Activated T-helper 9 cell treated with anti-CD3 and anti-CD28 coated beads, Interleukin-2, amount 50 U/mL, for 16 hours (primary cell): ENCODE results near the gene AFAP1L1.

Source experiments
- DNase-seq: peaks from one replicate; pipeline ENCODE4 v3.0.0-alpha.2; 2020; ENCODE audit warnings: low read depth

Gene AFAP1L1

GRCh38 chr5:149285153-149285552, 13.5 kb downstream of the AFAP1L1 start:
- DNase-seq, result no peak

GRCh38 chr5:149288436-149288835, 16.8 kb downstream of the AFAP1L1 start:
- DNase-seq, result no peak

GRCh38 chr5:149289301-149289700, 17.6 kb downstream of the AFAP1L1 start:
- no peak for DNase-seq

DNA sequence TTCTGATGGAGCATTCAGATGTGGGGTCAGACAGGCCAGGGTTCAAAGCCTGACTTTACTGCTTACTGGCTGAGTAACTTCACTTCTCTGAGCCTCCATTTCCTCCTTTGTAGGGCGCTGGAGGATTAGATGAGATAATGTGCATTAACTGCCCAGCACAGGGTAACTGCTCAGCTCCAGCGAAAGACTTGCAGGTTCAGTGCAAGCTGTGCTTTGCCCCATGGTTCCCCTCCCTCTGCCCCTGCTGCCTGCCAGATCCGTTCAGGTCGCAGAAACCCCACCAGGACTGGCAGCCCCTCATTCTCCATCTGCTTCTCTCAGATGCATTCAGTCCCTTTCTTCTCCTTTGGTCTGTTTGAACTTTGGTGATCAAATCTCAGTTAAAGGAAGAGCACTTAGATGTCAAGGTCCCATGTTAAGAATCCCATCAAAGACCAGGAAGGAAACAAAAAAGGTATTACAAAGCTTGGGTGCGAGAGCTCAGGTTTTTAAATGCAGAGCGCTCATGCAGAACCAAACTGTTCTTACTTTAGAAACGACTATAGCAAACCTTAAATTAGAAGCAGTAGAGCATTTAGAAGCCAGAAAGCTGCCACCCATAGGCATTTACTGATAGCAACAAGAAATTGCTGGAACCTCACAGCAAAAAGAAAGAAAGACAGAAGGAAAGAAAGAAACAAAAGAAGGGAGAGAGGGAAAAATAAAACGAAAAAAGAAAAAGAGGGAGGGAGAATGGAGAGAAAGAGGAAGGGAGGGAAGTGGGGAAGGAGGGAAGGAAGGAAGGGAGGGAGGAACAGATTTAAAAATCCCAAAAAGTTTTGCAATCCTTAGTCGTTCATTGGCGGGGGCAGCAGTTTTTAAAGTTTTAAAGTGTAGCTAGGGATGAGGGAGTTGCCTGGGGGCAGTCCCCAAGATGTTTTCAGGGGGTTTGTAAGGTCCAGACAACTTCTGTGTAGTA, 23.5 kb downstream of the AFAP1L1 start:
- no peak for DNase-seq

DNA sequence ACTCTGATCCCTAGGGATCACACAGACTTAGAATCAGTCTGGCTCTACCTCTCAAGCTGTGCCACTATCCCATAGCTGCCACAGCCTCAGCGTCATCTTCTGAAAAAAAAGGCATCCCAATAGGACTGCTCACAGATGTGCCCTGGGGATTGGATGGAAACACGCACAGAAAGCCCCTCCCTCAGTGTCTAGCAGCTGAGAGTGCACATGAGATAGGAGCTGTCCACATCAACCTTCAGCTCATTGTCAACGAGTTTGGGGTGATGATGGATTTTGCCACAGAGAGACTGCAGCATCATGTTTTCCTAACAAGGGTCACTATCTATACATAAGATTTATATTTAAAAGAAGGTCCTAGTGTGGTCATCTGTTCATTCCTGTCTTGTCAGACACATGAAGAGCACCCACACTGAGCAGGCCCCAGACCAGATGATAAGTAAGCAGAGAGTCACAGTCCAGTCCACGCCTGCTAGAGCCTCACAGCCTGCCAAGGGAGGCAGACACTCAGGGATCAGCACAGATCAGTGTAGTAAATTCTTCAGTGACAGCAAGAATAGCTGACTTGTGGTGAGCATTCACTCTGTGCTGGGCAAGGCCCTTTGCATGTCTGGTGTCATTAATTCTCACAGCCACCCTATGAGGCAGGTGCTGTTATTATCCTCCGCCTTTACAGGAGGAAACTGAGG, 25.8 kb downstream of the AFAP1L1 start:
- DNase-seq, result no peak

GRCh38 chr5:149298163-149298562, 26.5 kb downstream of the AFAP1L1 start:
- DNase-seq, result no peak

DNA sequence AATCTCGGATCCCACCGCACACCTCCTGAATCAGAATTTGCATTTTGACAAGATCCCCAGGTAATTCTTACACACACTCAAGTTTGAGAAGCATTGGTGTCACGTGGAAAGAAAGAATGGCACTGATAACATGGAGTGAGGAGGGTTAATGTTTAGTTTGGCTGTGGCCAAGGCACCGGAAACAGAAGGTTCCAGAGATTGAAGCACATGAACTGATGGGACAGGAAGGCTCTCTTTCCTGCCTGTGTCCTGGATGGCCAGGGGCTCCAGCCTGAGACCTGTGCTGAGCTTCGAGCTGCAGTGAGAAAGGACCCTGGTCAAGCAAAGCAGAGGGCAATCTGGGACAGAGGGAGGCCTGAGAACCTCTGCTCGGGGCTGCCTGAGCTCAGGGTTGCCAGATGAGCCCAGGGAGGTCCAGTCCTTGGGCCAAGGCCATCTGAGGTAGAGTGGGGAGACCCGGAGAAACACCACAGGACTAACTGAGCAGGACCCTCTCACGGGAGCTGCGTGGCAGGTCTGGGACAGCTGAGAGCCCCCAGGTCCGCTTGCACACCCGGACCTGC, 27.3 kb downstream of the AFAP1L1 start:
- no peak for DNase-seq

GRCh38 chr5:149299451-149300054, 27.9 kb downstream of the AFAP1L1 start:
- no peak for DNase-seq

DNA sequence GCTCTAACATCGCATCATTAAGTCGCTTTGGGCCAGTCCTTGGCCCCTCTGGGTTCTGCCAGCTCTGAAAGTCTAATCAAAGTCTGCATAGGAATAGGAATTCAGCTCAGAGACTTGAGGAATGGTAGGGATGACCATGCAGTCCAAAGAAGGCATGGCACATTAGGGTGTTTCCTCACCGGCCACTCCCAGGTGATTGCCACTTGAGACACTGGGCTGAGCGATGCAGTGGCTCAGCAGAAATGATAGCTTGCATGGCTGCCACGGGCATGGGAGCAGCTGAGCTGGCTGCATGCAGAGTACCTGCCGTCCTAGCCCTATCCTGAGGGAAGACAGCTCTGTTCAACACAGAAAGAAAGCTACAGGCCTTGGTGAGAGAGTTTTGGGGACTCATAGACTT, 28.8 kb downstream of the AFAP1L1 start:
- no peak for DNase-seq

GRCh38 chr5:149301049-149301743, 29.5 kb downstream of the AFAP1L1 start:
- no peak for DNase-seq

GRCh38 chr5:149301744-149302380, 30.2 kb downstream of the AFAP1L1 start:
- no peak for DNase-seq

GRCh38 chr5:149302641-149303040, 31.0 kb downstream of the AFAP1L1 start:
- no peak for DNase-seq

- no peak for DNase-seq
Observed at GRCh38 chr5:149303210-149303609, 31.6 kb downstream of the AFAP1L1 start.

DNA sequence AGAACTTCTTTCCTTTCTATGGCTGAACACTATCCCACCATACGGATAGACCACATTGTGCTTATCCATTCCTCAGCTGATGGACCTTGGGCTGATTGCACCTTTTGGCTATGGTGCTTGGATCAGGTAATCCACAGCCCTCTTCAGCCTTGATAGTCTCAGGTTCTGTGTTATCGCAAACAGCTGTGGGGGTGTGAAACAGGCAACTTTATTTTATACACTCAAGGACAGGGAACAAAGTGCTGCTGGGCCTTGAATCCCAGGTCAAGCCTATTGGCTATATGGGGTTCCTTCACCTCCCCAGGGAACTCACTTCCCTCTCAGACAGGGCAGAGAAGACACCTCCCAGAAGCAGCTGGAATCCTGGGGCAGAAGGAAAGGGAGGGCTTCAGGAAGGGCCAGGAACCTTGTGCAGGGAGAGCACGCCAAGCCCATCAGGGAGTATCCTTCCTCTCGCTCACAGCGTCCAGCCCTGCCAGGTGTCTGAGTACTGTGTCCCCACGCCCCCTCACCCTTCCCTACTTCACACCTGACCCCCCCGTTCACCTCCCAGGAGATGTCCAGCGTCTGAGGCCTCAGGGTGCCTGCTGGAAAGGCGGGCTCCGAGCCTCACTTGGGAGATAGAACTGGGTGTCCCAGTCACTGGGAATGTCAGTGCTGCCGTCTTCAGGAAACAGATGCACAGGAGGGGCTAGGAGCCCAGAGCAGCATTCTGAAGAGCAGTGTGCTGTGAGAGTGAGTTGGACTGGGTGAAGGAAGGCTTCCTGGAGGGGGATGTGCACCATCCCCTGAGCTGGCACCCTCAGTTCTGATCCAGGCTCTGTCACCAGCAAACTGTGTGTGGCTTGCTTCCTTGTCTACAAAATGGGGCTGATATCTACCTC, 32.8 kb downstream of the AFAP1L1 start:
- DNase-seq, result no peak

DNA sequence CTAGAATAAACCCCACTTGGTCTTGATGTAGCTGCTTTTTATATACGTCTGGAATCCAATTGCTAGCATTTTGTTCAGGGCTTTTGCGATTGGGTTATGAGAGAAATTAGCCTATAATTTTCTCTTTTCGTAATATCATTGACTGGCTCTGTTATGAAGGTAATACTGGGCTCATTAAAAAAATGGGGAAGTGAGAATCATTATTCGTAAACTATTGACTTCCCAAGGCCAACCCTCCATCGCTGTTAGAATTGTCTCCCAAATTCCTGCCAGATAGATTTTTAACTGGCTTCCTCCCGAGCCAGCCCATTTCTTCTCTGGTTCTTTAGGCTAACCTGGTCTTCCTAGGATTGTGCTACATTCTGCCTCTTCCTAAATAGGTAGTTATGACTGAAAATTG, 37.7 kb downstream of the AFAP1L1 start:
- DNase-seq, result no peak

GRCh38 chr5:149310488-149310887, 38.8 kb downstream of the AFAP1L1 start:
- no peak for DNase-seq

DNA sequence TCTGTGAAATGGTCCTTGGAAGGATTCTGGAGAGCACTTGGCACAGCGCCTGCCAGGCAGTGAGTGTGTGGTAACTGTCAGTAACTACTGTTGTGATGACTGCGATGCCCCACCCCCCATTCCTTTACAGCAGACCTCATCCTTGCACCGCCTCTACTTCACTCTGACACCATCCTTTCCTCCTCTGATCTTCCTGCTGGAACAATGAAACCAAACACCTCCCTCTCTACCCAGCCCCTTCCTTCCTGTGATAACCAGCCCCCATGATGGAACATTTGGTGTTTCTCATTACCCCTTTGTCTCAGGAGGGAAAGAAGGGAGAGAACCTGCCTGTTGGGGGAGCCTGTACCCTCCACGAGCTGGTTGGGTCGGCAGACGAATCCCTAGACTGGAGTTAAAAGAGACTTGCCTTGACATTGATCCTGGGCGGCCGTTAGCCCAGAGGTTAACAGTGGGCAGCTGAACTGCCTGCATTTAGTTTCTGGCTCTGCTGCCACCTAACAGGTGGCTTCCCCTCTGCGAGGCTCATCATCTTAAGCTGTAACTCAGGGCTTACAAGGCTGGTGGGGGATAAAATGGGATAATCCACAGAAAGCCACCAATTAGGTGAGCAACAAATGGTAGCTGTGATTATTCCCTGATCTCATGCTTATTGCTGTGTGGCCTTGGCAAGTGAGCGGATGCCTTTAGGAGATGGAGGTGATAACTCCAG, 39.4 kb downstream of the AFAP1L1 start:
- no peak for DNase-seq

DNA sequence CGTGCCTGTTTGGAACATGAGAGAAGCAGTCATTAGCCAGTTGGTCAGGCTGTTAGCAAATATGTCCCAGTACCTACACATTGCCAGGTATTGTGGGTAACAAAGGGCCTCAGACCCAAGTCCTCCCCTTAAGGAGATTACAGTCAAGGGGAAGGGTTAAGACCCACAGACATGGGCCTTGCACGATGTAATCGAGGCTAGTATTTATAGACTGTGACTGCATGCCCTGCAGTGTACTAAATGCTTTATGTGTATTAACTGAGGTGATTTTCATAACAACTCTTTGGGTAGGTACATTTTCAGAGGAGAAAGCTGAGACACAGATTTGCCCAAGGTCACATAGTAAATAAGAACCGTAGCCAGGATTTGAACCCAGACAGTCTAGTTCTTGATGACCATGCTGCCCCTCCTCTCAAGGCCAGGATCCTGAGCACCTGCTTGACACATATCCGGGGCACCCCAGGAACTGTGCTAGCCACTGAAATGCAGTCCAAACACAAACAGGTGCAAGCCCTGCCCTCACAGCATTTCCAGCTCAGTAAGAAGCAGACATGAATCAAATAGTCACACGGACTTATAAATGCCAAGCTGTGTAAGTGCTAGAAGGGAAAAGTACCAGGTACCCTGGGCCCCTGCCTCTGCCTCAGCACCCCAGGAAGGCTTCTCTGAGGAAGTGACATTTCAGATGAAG, 41.6 kb downstream of the AFAP1L1 start:
- no peak for DNase-seq

- no peak for DNase-seq
Observed at GRCh38 chr5:149314571-149315111, 43.0 kb downstream of the AFAP1L1 start.
